ENCODE results near the gene DMD. TPM values are rescaled to one million over a fixed set of nuclear protein-coding genes. Genes with fewer than 3 reads are reported as not detected.

DMD gene
- total and polyA plus RNA-seq, 2 experiments from 2014 or later, result 1.5 to 2.0 TPM

DNA sequence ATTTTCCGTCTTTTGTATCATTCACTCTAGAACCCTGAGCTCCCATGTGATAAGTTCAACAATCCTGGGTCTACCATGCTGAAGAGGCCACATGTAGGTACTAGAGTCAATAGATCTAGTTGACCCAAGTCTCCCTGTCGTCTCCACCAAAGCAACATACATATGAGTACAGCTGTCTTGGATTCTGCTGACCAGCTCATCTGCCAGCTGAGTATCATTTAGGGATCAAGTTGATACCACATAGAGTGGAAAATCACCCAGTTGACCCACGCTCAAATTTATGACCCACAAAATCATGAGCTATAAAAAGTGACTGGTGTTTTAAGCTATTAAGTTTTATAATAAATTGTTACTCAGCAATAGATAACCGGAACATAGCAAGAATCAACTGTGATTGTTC lies 61.8 kb downstream of the DMD start:
- no peaks in the 10 kb centered on the region for H3K36me3 ChIP-seq (ENCODE audit: low read depth)
- H2AFZ ChIP-seq, result no peak overlapping the region
- TF ChIP-seq EZH2phosphoT487 (IDR thresholded peaks at IDR 0.05; ENCODE audit: insufficient read depth, low read depth) (no peak), EZH2 (IDR thresholded peaks at IDR 0.05; ENCODE audit: insufficient read depth, poor library complexity, severe bottlenecking) (no peak)
- no peaks in the 10 kb centered on the region for H3K9me2 ChIP-seq (ENCODE audit: insufficient read depth)
- H3K9ac ChIP-seq, result no peak overlapping the region
- H3K27ac ChIP-seq, result no peak overlapping the region
- H3K4me3 ChIP-seq, result no peak overlapping the region
- no peak overlapping the region for H3K4me2 ChIP-seq (ENCODE audit: unreplicated experiment)
- in situ Hi-C loops (cut with MboI), result no loop called here
- no peaks in the 10 kb centered on the region for H3K9me3 ChIP-seq (ENCODE audit: low read depth)
- H3F3A ChIP-seq (ENCODE audit: insufficient read depth), result no peaks in the 10 kb centered on the region
- H3K27me3 ChIP-seq (replicated peaks; ENCODE audit: insufficient read depth), result no peaks in the 10 kb centered on the region
- no peaks in the 10 kb centered on the region for H3K79me2 ChIP-seq (ENCODE audit: insufficient read depth)
- no peaks in the 10 kb centered on the region for H3K4me1 ChIP-seq (ENCODE audit: insufficient read depth)
- no peaks in the 10 kb centered on the region for H4K20me1 ChIP-seq (ENCODE audit: insufficient read depth)
- no peak for DNase-seq
- WGBS, 2 experiments (ENCODE audit: low coverage in 1 of 2, low lambda C conversion rate in 2 of 2, missing lambda C conversion rate in 2 of 2), result 15 to 20% methylated on average over 4 of the region's 4 CpGs

DNA sequence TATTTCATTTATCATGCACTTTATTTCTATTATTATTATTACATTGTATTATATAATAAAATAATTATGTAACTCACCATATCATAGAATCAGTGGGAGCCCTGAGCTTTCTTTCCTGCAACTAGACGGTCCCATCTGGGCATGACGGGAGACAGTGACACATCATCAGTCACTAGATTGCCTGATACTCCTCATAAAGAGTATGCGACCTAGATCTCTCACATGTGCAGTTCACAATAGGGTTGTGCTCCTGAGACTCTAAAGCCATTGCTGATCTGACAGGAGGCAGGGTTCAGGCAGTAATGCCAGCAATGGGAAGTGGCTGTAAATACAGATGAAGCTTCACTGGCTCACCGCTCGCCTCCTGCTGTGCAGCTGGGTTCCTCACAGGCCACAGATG lies 62.3 kb downstream of the DMD start:
- H3K27me3 ChIP-seq (replicated peaks; ENCODE audit: insufficient read depth), result no peaks in the 10 kb centered on the region
- no peak overlapping the region for H3K4me2 ChIP-seq (ENCODE audit: unreplicated experiment)
- in situ Hi-C loops (cut with MboI), result no loop called here
- H4K20me1 ChIP-seq (ENCODE audit: insufficient read depth), result no peaks in the 10 kb centered on the region
- no peak overlapping the region for H3K27ac ChIP-seq
- H3K79me2 ChIP-seq (ENCODE audit: insufficient read depth), result no peaks in the 10 kb centered on the region
- TF ChIP-seq EZH2 (IDR thresholded peaks at IDR 0.05; ENCODE audit: insufficient read depth, poor library complexity, severe bottlenecking) (no peak), EZH2phosphoT487 (IDR thresholded peaks at IDR 0.05; ENCODE audit: insufficient read depth, low read depth) (no peak)
- no peaks in the 10 kb centered on the region for H3K4me1 ChIP-seq (ENCODE audit: insufficient read depth)
- H3K9ac ChIP-seq, result no peak overlapping the region
- no peaks in the 10 kb centered on the region for H3K9me2 ChIP-seq (ENCODE audit: insufficient read depth)
- 24 to 38% methylated on average over 3 to 5 of the region's 5 CpGs for WGBS, 2 experiments (ENCODE audit: low coverage in 1 of 2, low lambda C conversion rate in 2 of 2, missing lambda C conversion rate in 2 of 2)
- H2AFZ ChIP-seq, result no peak overlapping the region
- H3K9me3 ChIP-seq (ENCODE audit: low read depth), result no peaks in the 10 kb centered on the region
- no peaks in the 10 kb centered on the region for H3K36me3 ChIP-seq (ENCODE audit: low read depth)
- H3F3A ChIP-seq (ENCODE audit: insufficient read depth), result no peaks in the 10 kb centered on the region
- DNase-seq, result no peak
- no peak overlapping the region for H3K4me3 ChIP-seq

DNA sequence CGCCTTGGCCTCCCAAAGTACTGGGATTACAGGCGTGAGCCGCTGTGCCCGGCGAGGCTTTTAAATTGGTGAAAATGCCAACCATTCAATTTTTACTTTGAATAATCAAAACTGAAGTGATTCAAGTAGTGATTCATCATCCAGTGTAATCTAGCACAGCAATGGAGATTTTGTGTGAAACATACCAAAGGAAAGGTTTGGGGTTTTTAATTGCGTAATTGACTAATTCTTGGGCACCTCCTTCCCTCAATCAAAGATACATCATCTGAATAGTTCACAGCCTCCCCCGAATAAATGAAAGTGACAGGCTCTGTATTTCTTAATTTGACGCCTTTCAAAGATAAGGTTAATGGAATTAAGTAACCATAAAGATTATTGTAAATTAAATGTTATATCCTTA lies 69.0 kb downstream of the DMD start:
- no peak overlapping the region for H2AFZ ChIP-seq
- 42 to 43% methylated on average over 8 of the region's 8 CpGs for WGBS, 2 experiments (ENCODE audit: low coverage in 1 of 2, low lambda C conversion rate in 2 of 2, missing lambda C conversion rate in 2 of 2)
- no peak for DNase-seq

DNA sequence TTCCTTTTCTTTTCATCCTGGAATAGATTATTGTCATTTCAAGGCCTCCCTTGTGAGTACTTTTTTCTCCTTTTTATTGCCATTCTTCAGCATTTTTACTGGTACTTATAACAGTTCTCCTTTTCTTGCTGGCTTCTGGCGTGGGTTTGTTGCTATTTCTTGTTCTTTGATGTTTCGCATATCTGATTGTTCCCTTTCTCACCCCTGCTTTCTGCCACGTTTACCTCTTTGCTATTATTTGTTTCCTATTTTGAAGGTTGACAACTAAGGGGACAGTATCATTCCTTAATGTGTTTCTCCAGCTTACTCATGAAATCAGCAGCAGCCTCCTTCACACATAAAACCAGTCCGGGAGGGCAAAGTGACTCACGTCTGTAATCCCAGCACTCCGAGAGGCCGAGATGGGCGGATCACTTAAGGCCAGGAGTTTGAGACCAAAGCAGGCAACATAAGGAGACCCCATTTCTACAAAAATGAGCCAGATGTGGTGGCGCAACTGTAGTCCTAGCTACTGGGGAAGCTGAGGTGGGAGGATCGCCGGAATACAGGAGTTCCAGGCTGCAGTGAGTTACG lies 72.6 kb downstream of the DMD start:
- WGBS, 2 experiments (ENCODE audit: low coverage in 1 of 2, low lambda C conversion rate in 2 of 2, missing lambda C conversion rate in 2 of 2), result 34% methylated on average over 11 to 12 of the region's 12 CpGs
- TF ChIP-seq EZH2 (IDR thresholded peaks at IDR 0.05; ENCODE audit: insufficient read depth, poor library complexity, severe bottlenecking), result no peak
- no peak for TF ChIP-seq EZH2phosphoT487 (IDR thresholded peaks at IDR 0.05; ENCODE audit: insufficient read depth, low read depth)

More for the DNA sequence above, 69.0 kb downstream of the DMD start:
- H3K4me2 ChIP-seq (ENCODE audit: unreplicated experiment), result no peak overlapping the region
- H3K9me2 ChIP-seq (ENCODE audit: insufficient read depth), result no peaks in the 10 kb centered on the region
- TF ChIP-seq EZH2phosphoT487 (IDR thresholded peaks at IDR 0.05; ENCODE audit: insufficient read depth, low read depth), result no peak
- TF ChIP-seq EZH2 (IDR thresholded peaks at IDR 0.05; ENCODE audit: insufficient read depth, poor library complexity, severe bottlenecking), result no peak
- H3K9me3 ChIP-seq (ENCODE audit: low read depth), result no peaks in the 10 kb centered on the region
- in situ Hi-C loops (cut with MboI), result no loop called here
- no peaks in the 10 kb centered on the region for H3K36me3 ChIP-seq (ENCODE audit: low read depth)
- H3K27me3 ChIP-seq (replicated peaks; ENCODE audit: insufficient read depth), result no peaks in the 10 kb centered on the region
- no peaks in the 10 kb centered on the region for H3K79me2 ChIP-seq (ENCODE audit: insufficient read depth)
- no peaks in the 10 kb centered on the region for H3K4me1 ChIP-seq (ENCODE audit: insufficient read depth)
- H3K9ac ChIP-seq, result no peak overlapping the region
- no peaks in the 10 kb centered on the region for H4K20me1 ChIP-seq (ENCODE audit: insufficient read depth)
- H3K27ac ChIP-seq, result no peak overlapping the region
- no peak overlapping the region for H3K4me3 ChIP-seq
- no peaks in the 10 kb centered on the region for H3F3A ChIP-seq (ENCODE audit: insufficient read depth)

DNA sequence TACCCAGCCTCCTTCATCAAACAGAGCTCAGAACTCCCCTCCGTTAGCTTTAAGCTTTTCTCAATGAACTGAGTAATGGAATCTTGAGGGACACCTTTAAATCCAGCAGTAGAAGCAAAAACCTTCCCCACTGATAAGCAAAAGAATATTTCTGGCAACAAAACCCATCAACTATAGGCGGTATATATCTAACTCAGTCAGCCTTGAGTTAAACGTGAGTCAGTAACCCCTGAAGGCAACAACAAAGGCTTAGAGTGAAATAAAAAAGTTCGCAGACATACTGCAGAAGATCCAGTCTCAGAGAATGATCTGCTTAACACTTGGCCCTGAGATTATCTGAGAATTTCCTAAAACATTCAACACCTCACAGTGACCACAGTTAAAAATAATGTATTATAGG lies 77.2 kb downstream of the DMD start:
- TF ChIP-seq EZH2 (IDR thresholded peaks at IDR 0.05; ENCODE audit: insufficient read depth, poor library complexity, severe bottlenecking), result no peak
- no peak for TF ChIP-seq EZH2phosphoT487 (IDR thresholded peaks at IDR 0.05; ENCODE audit: insufficient read depth, low read depth)
- 18 to 21% methylated on average over 4 of the region's 4 CpGs for WGBS, 2 experiments (ENCODE audit: low coverage in 1 of 2, low lambda C conversion rate in 2 of 2, missing lambda C conversion rate in 2 of 2)
- no peaks in the 10 kb centered on the region for H4K20me1 ChIP-seq (ENCODE audit: insufficient read depth)
- no peaks in the 10 kb centered on the region for H3K9me2 ChIP-seq (ENCODE audit: insufficient read depth)
- H3K27ac ChIP-seq, result no peak overlapping the region
- no peaks in the 10 kb centered on the region for H3K9me3 ChIP-seq (ENCODE audit: low read depth)
- H2AFZ ChIP-seq, result no peak overlapping the region
- DNase-seq, result no peak
- H3K9ac ChIP-seq, result no peak overlapping the region
- no peaks in the 10 kb centered on the region for H3K4me1 ChIP-seq (ENCODE audit: insufficient read depth)
- no peak overlapping the region for H3K4me2 ChIP-seq (ENCODE audit: unreplicated experiment)
- no peaks in the 10 kb centered on the region for H3K36me3 ChIP-seq (ENCODE audit: low read depth)
- H3K4me3 ChIP-seq, result no peak overlapping the region
- H3K27me3 ChIP-seq (replicated peaks; ENCODE audit: insufficient read depth), result no peaks in the 10 kb centered on the region
- no peaks in the 10 kb centered on the region for H3F3A ChIP-seq (ENCODE audit: insufficient read depth)
- in situ Hi-C loops (cut with MboI), result no loop called here
- no peaks in the 10 kb centered on the region for H3K79me2 ChIP-seq (ENCODE audit: insufficient read depth)

More for the DNA sequence above, 72.6 kb downstream of the DMD start:
- H3K9me3 ChIP-seq (ENCODE audit: low read depth), result no peaks in the 10 kb centered on the region
- no peaks in the 10 kb centered on the region for H3K79me2 ChIP-seq (ENCODE audit: insufficient read depth)
- in situ Hi-C loops (cut with MboI), result no loop called here
- no peak overlapping the region for H3K27ac ChIP-seq
- H3K9ac ChIP-seq, result no peak overlapping the region
- no peak for DNase-seq
- H4K20me1 ChIP-seq (ENCODE audit: insufficient read depth), result no peaks in the 10 kb centered on the region
- H3K4me3 ChIP-seq, result no peak overlapping the region
- H3K9me2 ChIP-seq (ENCODE audit: insufficient read depth), result no peaks in the 10 kb centered on the region
- H2AFZ ChIP-seq, result no peak overlapping the region
- no peaks in the 10 kb centered on the region for H3K4me1 ChIP-seq (ENCODE audit: insufficient read depth)
- H3K36me3 ChIP-seq (ENCODE audit: low read depth), result no peaks in the 10 kb centered on the region
- H3K27me3 ChIP-seq (replicated peaks; ENCODE audit: insufficient read depth), result no peaks in the 10 kb centered on the region
- no peak overlapping the region for H3K4me2 ChIP-seq (ENCODE audit: unreplicated experiment)
- H3F3A ChIP-seq (ENCODE audit: insufficient read depth), result no peaks in the 10 kb centered on the region

All from GM23248 (cell line).